ENCODE measurements around the gene HMGCR.

- TF ChIP-seq CTCF (conservative IDR thresholded peaks at IDR 0.05; ENCODE audit: low read depth, low read length) (no peak), EZH2 (IDR thresholded peaks at IDR 0.05; ENCODE audit: low read length, unreplicated experiment) (no peak), EZH2phosphoT487 (IDR thresholded peaks at IDR 0.05; ENCODE audit: borderline replicate concordance, low read length) (no peak)
Observed at GRCh38 chr5:75355236-75355635, 18.2 kb downstream of the HMGCR start.

All from PC-3 (cell line).